Measurements from ENCODE around the gene CCDC83.
A peak's percentile ranks its signal among the peaks of the same experiment; 100 is the strongest.
"Not testable (repeated sequence)": the region's sequence is repeated elsewhere in the genome, so short reads cannot be mapped to it uniquely, and the experiment has no call there.

The CCDC83 gene

DNA sequence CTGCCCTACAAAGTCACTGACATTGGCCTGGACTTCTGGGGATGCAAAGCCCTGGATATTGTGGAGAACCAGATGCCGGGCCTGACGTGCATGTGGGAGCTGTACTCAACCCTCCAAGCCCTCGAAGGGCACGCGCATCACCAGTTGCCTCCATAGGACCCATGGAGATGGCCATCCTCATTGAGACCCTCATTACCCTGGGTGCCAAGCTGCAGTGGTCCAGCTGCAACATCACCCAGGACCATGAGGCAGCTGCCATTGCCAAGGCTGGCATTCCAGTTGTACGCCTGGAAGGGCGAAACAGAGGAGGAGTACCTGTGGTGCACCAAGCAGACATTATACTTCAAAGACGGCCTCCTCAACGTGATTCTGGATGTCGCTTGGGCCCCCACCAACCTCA, 1.9 kb downstream of the CCDC83 start:
- TF ChIP-seq, protein P1, sequence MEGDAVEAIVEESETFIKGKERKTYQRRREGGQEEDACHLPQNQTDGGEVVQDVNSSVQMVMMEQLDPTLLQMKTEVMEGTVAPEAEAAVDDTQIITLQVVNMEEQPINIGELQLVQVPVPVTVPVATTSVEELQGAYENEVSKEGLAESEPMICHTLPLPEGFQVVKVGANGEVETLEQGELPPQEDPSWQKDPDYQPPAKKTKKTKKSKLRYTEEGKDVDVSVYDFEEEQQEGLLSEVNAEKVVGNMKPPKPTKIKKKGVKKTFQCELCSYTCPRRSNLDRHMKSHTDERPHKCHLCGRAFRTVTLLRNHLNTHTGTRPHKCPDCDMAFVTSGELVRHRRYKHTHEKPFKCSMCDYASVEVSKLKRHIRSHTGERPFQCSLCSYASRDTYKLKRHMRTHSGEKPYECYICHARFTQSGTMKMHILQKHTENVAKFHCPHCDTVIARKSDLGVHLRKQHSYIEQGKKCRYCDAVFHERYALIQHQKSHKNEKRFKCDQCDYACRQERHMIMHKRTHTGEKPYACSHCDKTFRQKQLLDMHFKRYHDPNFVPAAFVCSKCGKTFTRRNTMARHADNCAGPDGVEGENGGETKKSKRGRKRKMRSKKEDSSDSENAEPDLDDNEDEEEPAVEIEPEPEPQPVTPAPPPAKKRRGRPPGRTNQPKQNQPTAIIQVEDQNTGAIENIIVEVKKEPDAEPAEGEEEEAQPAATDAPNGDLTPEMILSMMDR (conservative IDR thresholded peaks at IDR 0.05; ENCODE audit: low read depth, low read length): no peak
- no peak for DNase-seq (ENCODE audit: low read depth)
- H3K4me3 ChIP-seq (ENCODE audit: low read depth, low read length): no peak overlapping the region

DNA sequence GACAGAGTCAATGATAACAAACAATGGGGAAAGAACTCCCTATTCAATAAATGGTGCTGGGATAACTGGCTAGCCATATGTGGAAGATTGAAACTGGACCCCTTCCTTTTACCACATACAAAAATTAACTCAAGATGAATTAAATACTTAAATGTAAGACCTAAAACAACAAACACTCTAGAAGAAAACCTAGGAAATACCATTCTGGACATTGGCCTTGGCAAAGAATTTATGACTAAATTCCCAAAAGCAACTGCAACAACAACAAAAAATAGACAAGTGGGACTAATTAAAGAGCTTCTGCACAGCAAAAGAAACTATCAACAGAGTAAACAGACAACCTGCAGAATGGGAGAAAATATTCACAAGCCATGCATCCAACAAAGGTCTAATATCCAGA, 4.4 kb downstream of the CCDC83 start:
- not testable (repeated sequence) for DNase-seq (ENCODE audit: low read depth); H3K4me3 ChIP-seq (ENCODE audit: low read depth, low read length)

DNA sequence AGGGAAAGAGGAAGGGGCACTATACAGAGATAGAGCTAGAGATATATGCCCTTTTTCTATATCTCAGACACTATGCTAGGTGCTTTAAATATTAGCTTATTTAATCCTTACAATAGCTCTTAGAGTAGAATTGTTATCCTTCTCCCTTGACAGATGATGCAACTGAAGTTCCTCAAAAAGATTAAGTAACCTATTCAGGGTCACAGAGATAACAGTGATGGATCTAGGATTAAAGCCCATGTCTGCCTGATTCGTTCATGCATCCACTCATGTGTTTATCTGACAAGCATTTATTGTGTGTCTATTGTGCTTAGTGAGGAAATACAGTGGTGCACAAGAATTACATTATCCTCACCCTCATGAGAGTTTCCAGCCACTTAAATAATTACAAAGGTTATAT, 8.7 kb downstream of the CCDC83 start:
- no peak for DNase-seq (ENCODE audit: low read depth)
- TF ChIP-seq, protein P1 (conservative IDR thresholded peaks at IDR 0.05; ENCODE audit: low read depth, low read length): no peak
- H3K4me3 ChIP-seq (ENCODE audit: low read depth, low read length): no peak overlapping the region

DNA sequence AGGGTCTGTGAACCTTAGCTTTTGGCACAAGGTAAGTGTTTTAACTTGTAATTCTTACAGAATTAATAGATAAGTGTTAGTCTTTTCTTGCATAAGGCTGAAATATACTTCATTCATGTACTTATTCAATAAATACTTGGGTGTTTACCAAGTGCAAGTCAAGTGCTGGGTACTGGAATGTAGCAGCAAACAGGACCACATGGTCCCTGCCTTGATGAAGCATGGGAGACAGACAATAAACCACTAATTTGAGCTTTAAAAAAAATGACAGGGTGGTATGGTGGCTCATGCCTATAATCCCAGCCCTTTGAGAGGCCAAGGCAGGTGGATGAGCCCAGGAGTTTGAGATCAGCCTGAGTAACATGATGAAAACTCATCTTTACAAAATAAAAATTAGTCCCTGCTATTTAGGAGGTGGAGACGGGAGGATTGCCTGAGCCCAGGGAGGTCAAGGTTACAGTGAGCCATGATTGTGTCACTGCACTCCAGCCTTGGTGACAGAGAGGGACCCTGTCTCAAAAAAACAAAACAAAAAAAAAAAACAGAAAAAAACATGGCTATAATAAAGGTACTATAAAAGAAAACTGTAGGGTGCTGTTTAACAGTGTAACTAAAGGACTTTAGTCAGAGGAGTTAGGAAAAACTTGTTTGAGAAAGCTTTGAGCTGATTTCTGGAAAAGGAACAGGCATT, 11.1 kb downstream of the CCDC83 start:
- DNase-seq (ENCODE audit: low read depth): no peak
- TF ChIP-seq, protein P1 (conservative IDR thresholded peaks at IDR 0.05; ENCODE audit: low read depth, low read length): no peak
- H3K4me3 ChIP-seq (ENCODE audit: low read depth, low read length): no peak overlapping the region

DNA sequence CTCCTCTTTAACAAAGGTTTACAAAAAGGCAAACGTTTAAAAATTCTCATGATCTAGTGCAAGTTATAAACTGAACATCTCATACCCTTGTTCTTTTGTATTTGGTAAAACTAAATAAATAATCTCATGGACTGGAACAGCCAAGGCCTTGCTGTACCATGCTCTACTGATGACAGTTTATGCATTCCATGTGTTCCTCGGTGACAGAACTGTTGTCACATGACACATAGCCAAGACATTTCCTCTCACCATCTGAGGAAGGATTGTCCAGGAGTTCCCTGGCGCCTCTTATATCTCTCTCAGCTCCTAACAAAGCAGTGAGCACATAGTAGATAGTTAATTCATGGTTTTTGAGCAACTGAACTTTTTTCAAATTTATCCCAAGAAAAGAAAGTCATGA, 12.6 kb downstream of the CCDC83 start:
- H3K4me3 ChIP-seq (ENCODE audit: low read depth, low read length): no peak overlapping the region
- DNase-seq (ENCODE audit: low read depth): peak; percentile 30
- TF ChIP-seq, protein P1 (conservative IDR thresholded peaks at IDR 0.05; ENCODE audit: low read depth, low read length): no peak

DNA sequence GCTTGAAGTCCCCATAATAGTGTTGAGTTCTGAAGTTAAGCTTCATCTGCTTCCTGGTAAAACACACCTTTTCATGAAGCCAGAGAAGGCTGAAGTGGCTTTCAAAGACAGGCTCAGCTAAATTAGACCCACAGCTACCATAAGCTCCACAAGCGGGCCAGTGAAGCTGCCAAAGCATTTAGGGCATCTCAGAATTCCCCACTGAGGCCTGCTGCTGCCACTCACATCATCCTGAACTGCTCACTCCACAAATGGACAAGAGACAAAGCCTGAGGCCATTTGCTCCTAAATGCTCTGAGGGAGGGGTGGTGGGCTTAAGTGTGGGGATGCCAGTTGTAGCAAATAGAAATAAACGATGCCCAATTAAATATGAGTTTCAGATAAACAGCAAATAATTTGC, 14.6 kb downstream of the CCDC83 start:
- TF ChIP-seq, protein P1 (conservative IDR thresholded peaks at IDR 0.05; ENCODE audit: low read depth, low read length): no peak
- DNase-seq (ENCODE audit: low read depth): no peak
- no peak overlapping the region for H3K4me3 ChIP-seq (ENCODE audit: low read depth, low read length)

DNA sequence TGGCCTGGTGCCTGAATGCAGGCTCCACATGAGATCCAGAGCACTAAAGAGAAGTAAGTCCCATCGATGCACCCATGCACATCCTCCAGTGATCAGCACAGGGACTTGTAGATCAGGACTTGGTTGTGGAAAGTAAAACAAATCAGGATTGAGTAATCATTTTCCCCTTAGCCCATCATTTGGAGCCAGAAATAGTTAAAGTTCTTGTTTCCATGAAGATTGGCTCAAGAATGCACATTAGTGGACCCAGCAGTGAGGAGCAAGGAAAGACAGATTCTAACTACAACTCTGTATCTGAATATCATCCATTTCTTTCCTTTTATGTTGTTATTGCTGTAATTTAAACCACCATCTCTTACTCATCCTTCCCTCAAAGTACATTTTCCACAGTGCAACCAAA, 19.1 kb downstream of the CCDC83 start:
- peak; percentile 24 for DNase-seq (ENCODE audit: low read depth)
- TF ChIP-seq, protein P1 (conservative IDR thresholded peaks at IDR 0.05; ENCODE audit: low read depth, low read length): no peak
- H3K4me3 ChIP-seq (ENCODE audit: low read depth, low read length): no peak overlapping the region
